Activated naive CD8-positive, alpha-beta T cell treated with anti-CD3 and anti-CD28 coated beads, Interleukin-2, amount 10 ng/mL, durations not matched to agents 7 days and 5 days (primary cell): Measurements from ENCODE around the gene WEE1. TPM values are rescaled to one million over a fixed set of nuclear protein-coding genes. Genes with fewer than 3 reads are reported as not detected.

Experiments used
- ATAC-seq: fragments of 150-1000 bp; cut with Tn5 transposase; one replicate; pipeline ENCODE4 v1.10.0; 2021; ENCODE audit warnings: low read depth, moderate library complexity
- POLR2A ChIA-PET: fragments of 350-600 bp; sonication (Branson Sonifier 250); formaldehyde crosslinking; loops from one replicate; lab custom pipeline; 2021; ENCODE audit warnings: antibody characterized with exemption; lab: Charles Lee
- DNase-seq: peaks from one replicate; pipeline ENCODE4 v3.0.0; 2021
- H3K27ac Mint-ChIP-seq: one replicate; pipeline ENCODE4 v1.8.0; 2022; ENCODE audit warnings: mild to moderate bottlenecking, mixed read lengths
- H3K27me3 Mint-ChIP-seq: one replicate; pipeline ENCODE4 v1.8.0; 2022; ENCODE audit warnings: mild to moderate bottlenecking, moderate library complexity, mixed read lengths
- H3K36me3 Mint-ChIP-seq: one replicate; pipeline ENCODE4 v1.8.0; 2021; ENCODE audit warnings: mild to moderate bottlenecking, mixed read lengths
- H3K4me1 Mint-ChIP-seq: one replicate; pipeline ENCODE4 v1.8.0; 2021; ENCODE audit warnings: mixed read lengths
- H3K4me3 Mint-ChIP-seq: one replicate; pipeline ENCODE4 v1.8.0; 2022; ENCODE audit warnings: mild to moderate bottlenecking, moderate library complexity, mixed read lengths
- H3K9me3 Mint-ChIP-seq: one replicate; pipeline ENCODE4 v1.8.0; 2021; ENCODE audit warnings: mixed read lengths
- total RNA-seq, 2 experiments: library from RNA; stranded (reverse); gene quantifications; one replicate each; pipeline ENCODE4 v1.2.3, GENCODE V29; 2021

WEE1 gene
- total RNA-seq, 2 experiments from 2014 or later: 47.8 to 50.5 TPM

- no peak for DNase-seq
- POLR2A ChIA-PET: no interaction called here
- no peaks in the 10 kb centered on the region for H3K36me3 Mint-ChIP-seq
- no peak overlapping the region for H3K27ac Mint-ChIP-seq
- no peaks in the 10 kb centered on the region for H3K4me1 Mint-ChIP-seq
- H3K27me3 Mint-ChIP-seq: peaks cover 16% of the 10 kb centered on the region
- no peak for ATAC-seq
- H3K4me3 Mint-ChIP-seq: no peak overlapping the region
- no peaks in the 10 kb centered on the region for H3K9me3 Mint-ChIP-seq
These were observed 52.3 kb downstream of the WEE1 start for GRCh38 chr11:9625728-9626127.

DNA sequence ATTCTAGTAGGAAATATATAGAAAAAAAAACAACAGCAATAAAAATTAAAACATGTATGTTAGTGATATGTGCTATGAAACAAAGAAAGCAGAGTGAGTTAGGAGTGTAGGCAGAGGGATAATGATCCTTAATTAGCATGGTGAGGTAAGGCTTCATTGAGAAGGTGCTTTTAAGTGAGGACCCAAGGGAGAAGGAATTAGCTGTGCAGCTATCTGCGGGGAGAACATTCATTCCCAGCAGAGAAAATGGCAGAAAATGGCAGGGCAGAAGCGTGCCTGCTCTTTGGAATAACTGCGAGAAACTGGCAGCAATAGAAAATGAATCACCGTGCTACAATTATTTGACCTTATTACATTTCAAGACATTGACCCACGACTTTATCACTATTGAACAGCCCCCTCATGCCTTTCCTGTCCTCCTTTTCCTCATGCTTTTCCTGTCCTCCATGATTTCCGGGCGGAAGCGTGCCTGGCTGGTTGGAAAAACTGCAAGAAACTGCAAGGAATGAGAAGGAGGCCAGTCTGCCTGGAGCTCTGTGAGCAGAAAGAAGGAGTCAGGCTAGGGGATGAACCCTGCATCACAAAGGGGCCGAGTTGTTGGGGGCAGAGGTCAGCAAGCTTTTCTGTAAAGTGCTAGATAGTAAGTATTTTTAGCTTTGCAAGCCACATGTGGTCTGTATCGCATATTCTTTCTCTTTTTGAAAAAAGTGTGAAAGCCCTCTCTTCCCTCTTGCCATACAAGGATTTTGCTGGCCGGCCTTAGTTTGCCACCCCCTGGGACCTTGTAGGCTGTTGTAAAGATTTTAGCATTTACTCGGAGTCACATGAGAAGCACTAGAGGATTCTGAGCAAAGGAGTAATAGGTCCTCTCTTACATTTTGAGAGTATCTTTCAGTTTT is 53.3 kb downstream of the WEE1 start:
- no peak for DNase-seq
- no peak overlapping the region for H3K27ac Mint-ChIP-seq
- no peaks in the 10 kb centered on the region for H3K9me3 Mint-ChIP-seq
- no peaks in the 10 kb centered on the region for H3K36me3 Mint-ChIP-seq
- no peak for ATAC-seq
- H3K4me1 Mint-ChIP-seq: no peaks in the 10 kb centered on the region
- peaks cover 16% of the 10 kb centered on the region for H3K27me3 Mint-ChIP-seq
- no peak overlapping the region for H3K4me3 Mint-ChIP-seq
- POLR2A ChIA-PET: no interaction called here

DNA sequence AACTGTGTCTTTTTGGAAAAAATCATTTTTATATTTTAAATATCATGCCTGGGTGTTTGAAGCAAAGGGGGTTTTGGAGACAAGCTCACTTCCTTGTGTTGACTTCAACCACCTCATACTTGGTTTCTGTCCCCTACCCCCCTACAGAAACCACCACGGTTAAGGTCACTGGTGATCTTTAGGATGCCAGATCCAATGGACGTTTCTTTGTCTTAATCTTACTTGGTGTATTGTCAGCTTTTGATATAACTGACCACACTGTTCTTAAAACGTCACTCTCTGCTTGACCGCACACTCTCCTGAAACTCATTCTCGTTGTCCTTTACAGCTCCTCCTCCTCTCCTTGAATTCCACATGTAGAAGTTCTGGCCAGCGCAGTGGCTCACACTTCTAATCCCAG is 55.6 kb downstream of the WEE1 start:
- ATAC-seq (no peak), DNase-seq (no peak)
- H3K27ac Mint-ChIP-seq: no peak overlapping the region
- H3K4me3 Mint-ChIP-seq: no peak overlapping the region
- H3K27me3 Mint-ChIP-seq: peaks cover 16% of the 10 kb centered on the region
- H3K36me3 Mint-ChIP-seq: no peaks in the 10 kb centered on the region
- no peaks in the 10 kb centered on the region for H3K4me1 Mint-ChIP-seq
- H3K9me3 Mint-ChIP-seq: peaks cover 3% of the 10 kb centered on the region
- POLR2A ChIA-PET: no interaction called here

DNA sequence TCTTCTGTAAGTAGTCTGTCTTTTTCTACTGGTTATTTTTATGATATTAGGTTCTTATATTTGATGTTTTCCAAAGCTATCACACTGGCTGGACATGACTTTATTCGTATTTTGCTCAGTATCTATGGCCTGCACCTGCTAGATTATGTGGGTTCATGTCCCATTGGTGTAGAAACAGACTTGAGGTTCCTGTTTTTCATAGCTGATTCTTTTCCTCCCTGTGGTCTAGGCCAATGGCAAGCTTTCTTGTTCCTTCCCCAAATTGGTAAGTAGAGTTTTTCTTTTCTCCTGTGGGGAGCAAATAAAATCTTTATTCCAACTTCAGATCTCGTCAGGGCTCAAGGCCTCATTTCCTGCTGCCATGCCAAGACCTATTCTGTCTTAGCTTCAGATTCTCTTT is 60.2 kb downstream of the WEE1 start:
- H3K36me3 Mint-ChIP-seq: no peaks in the 10 kb centered on the region

DNA sequence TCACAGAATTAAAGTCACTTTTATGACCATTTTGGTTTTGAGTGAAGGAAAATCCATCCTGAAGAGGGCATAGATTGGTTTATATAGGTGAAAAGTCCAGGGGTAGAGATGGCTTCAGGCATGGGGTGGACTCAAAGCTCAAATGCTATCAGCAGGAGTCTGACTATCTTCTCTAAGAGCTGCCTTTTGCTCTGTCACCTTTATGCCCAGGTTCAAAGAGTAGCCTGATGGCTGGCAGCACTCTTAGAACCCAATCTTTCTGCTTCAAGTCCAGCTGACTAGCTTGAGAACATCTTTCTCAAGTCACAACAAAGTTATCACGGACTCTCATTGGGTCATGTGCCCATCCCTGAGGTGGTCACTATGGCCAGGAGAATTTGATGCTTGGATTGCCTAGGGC is 63.2 kb downstream of the WEE1 start:
- DNase-seq (no peak), ATAC-seq (no peak)
- H3K27ac Mint-ChIP-seq: no peak overlapping the region
- H3K36me3 Mint-ChIP-seq: no peaks in the 10 kb centered on the region
- peaks cover 2% of the 10 kb centered on the region for H3K27me3 Mint-ChIP-seq
- POLR2A ChIA-PET: no interaction called here
- peaks cover 3% of the 10 kb centered on the region for H3K9me3 Mint-ChIP-seq
- H3K4me3 Mint-ChIP-seq: no peak overlapping the region
- peaks cover 3% of the 10 kb centered on the region for H3K4me1 Mint-ChIP-seq

More for the DNA sequence above, 60.2 kb downstream of the WEE1 start:
- POLR2A ChIA-PET: no interaction called here
- Mint-ChIP-seq H3K4me1 (no peaks in the 10 kb centered on the region), H3K27ac (no peak overlapping the region), H3K27me3 (peaks cover 4% of the 10 kb centered on the region), H3K4me3 (no peak overlapping the region), H3K9me3 (peaks cover 3% of the 10 kb centered on the region)
- no peak for ATAC-seq
- DNase-seq: no peak

- Mint-ChIP-seq H3K27me3 (peaks cover 3% of the 10 kb centered on the region), H3K27ac (no peak overlapping the region), H3K9me3 (no peaks in the 10 kb centered on the region), H3K4me3 (no peak overlapping the region), H3K36me3 (no peaks in the 10 kb centered on the region), H3K4me1 (peaks cover 3% of the 10 kb centered on the region)
- POLR2A ChIA-PET: no interaction called here
- ATAC-seq: no peak
- DNase-seq: no peak
These were observed 65.6 kb downstream of the WEE1 start for GRCh38 chr11:9639099-9639498.

Other genes starting within 250 kb of the WEE1 start
- gene IPO7, start 189.0 kb upstream of the WEE1 start, total RNA-seq: 10 to 100 TPM; 78.9 to 81.1 TPM
- gene ZNF143, start 112.7 kb upstream of the WEE1 start, total RNA-seq: 10 to 100 TPM; 37.7 to 48.8 TPM
- gene SWAP70, start 90.4 kb downstream of the WEE1 start, total RNA-seq: 10 to 100 TPM in 1 of 2 experiments, 1 to 10 TPM in 1; 9.4 to 10.6 TPM